Thoracic aorta (tissue), 2 donors: ENCODE measurements around the gene PLEKHN1. TPM values are rescaled to one million over a fixed set of nuclear protein-coding genes. Genes with fewer than 3 reads are reported as not detected.
"Not testable (repeated sequence)": the region's sequence is repeated elsewhere in the genome, so short reads cannot be mapped to it uniquely, and the experiment has no call there.

Source experiments
- ATAC-seq: fragments of 150-250 bp; one replicate; pipeline ENCODE4 v1.8.0; 2017; ENCODE audit warnings: low read depth; ENCODE audit not compliant: insufficient number of reproducible peaks, low FRiP score
- DNase-seq: peaks from one replicate; pipeline ENCODE4 v3.0.0-alpha.2; 2020; ENCODE audit warnings: low spot score
- H3K27ac ChIP-seq, 2 donors: fragments of 200-600 bp; sonication (generic); 1 replicate in 1 of 2; 2 replicates in 1 of 2; pipeline ENCODE4 v1.5.1; 2016; ENCODE audit warnings: mild to moderate bottlenecking in 2 of 2, moderate library complexity in 2 of 2
- H3K27me3 ChIP-seq: fragments of 200-600 bp; sonication (generic); replicated peaks from 2 replicates; pipeline ENCODE4 v1.6.0; 2016; ENCODE audit warnings: mild to moderate bottlenecking; ENCODE audit not compliant: insufficient read depth
- H3K36me3 ChIP-seq: fragments of 200-600 bp; sonication (generic); one replicate; pipeline ENCODE4 v1.5.1; 2016
- H3K4me1 ChIP-seq, 2 donors: fragments of 200-600 bp; sonication (generic); 1 replicate in 1 of 2; 2 replicates in 1 of 2; pipeline versions ENCODE4 v1.5.1 to v1.6.0; 2016; ENCODE audit warnings: low read depth in 2 of 2, mild to moderate bottlenecking in 1 of 2; ENCODE audit not compliant: control insufficient read depth in 1 of 2
- H3K4me3 ChIP-seq: fragments of 200-600 bp; sonication (generic); 2 replicates; pipeline ENCODE4 v1.5.1; 2016; ENCODE audit warnings: mild to moderate bottlenecking
- H3K9me3 ChIP-seq: fragments of 200-600 bp; sonication (generic); 2 replicates; pipeline ENCODE4 v1.5.1; 2016
- total RNA-seq, 2 donors: library from RNA; depleted of rRNA; stranded (reverse); fragments of >200 nt; gene quantifications; one replicate each; pipeline versions ENCODE4 v1.1.0 to v1.2.3, GENCODE V29; 2016
- TF ChIP-seq, protein P1 (sequence below): fragments of 200-600 bp; sonication (generic); IDR thresholded peaks from one replicate; pipeline ENCODE4 v1.5.1; 2019; ENCODE audit warnings: antibody characterized with exemption

The PLEKHN1 gene
- total RNA-seq, 2 donors from 2014 or later: 0.27 TPM; not detected in 1

DNA sequence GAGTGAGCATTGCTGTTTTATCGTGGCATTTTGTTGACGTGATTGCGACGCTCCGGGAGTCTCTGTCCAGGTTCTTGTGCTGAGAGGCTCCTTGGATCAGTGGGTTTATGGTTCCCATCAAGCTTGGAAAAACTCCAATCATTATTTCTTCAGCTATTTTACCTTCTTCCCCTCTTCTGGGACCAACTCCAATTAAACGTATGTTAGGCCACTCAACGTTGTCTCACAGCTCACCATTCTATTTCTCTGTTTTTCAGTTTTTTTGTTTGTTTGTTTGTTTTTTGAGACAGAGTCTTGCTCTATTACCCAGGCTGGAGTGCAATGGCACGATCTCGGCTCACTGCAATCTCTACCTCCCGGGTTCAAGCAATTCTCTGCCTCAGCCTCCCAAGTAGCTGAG is 25.6 kb downstream of the PLEKHN1 start:
- Histone ChIP-seq H3K27ac (no peak overlapping the region), H3K4me3 (no peak overlapping the region), H3K27me3 (no peaks in the 10 kb centered on the region), H3K9me3 (peaks cover 5% of the 10 kb centered on the region), H3K36me3 (no peaks in the 10 kb centered on the region), H3K4me1 (peaks cover 0 to under 1% of the 10 kb centered on the region in 2 donors)
- TF ChIP-seq, protein P1, sequence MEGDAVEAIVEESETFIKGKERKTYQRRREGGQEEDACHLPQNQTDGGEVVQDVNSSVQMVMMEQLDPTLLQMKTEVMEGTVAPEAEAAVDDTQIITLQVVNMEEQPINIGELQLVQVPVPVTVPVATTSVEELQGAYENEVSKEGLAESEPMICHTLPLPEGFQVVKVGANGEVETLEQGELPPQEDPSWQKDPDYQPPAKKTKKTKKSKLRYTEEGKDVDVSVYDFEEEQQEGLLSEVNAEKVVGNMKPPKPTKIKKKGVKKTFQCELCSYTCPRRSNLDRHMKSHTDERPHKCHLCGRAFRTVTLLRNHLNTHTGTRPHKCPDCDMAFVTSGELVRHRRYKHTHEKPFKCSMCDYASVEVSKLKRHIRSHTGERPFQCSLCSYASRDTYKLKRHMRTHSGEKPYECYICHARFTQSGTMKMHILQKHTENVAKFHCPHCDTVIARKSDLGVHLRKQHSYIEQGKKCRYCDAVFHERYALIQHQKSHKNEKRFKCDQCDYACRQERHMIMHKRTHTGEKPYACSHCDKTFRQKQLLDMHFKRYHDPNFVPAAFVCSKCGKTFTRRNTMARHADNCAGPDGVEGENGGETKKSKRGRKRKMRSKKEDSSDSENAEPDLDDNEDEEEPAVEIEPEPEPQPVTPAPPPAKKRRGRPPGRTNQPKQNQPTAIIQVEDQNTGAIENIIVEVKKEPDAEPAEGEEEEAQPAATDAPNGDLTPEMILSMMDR: no peak
- no peak for DNase-seq
- ATAC-seq: no peak

GRCh38 chr1:992362-992761 is 26.1 kb downstream of the PLEKHN1 start:
- H3K4me1 ChIP-seq: peaks cover 0 to 5% of the 10 kb centered on the region in 2 donors
- DNase-seq: no peak
- peaks cover 5% of the 10 kb centered on the region for H3K9me3 ChIP-seq
- TF ChIP-seq, protein P1: no peak
- H3K27me3 ChIP-seq: no peaks in the 10 kb centered on the region
- H3K4me3 ChIP-seq: no peak overlapping the region
- no peak for ATAC-seq
- no peak overlapping the region for H3K27ac ChIP-seq
- H3K36me3 ChIP-seq: no peaks in the 10 kb centered on the region

DNA sequence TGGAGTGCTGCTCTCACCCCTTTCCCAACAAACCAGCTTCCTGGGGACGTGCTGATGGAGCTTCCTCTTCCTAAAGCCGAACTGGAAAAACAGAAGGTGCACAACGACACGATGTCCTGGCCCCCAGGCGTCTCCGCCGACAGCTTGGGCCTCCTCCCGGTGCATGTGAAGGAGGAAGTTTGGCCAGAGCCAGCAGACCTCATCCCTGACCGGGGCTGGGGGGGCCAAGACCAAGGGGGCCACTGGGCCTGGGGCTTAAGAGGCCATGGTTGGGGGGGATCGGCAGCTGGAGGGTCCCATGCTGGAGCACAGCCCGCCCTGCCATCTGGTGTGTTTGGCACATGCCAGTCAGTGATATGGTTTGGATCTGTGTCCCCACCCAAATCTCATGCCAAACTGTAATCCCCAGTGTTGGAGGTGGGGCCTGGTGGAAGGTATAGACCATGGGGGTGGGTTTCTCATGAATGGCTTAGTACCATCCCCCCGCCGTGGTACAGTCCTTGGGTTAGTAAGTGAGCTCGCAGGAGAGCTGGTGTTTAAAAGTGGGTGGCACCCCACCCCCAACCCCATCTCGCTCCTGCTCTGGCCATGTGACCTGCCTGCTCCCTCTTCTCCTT is 27.2 kb downstream of the PLEKHN1 start:
- H3K4me3 ChIP-seq: no peak overlapping the region
- DNase-seq: no peak
- no peak for ATAC-seq
- peaks cover 5 to 16% of the 10 kb centered on the region in 2 donors for H3K4me1 ChIP-seq
- H3K27me3 ChIP-seq: no peaks in the 10 kb centered on the region
- H3K9me3 ChIP-seq: peaks cover 5% of the 10 kb centered on the region
- H3K27ac ChIP-seq: no peak overlapping the region
- TF ChIP-seq, protein P1: no peak
- no peaks in the 10 kb centered on the region for H3K36me3 ChIP-seq

DNA sequence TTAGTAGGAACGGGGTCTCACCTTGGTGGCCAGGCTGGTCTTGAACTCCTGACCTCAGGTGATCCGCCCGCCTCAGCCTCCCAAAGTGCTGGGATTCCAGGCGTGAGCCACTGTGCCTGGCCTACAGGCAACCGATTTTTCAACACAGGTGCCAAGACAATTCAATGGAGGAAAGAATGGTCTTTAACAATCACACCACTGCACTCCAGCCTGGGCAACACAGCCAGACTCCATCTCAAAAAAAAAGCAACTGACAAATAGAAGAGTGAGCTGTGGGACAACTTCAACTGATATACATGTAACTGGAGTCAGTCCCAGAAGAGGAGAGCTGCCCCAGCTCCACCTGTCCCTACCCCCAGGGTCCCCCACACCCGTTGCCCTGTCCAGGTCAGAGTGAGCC is 28.3 kb downstream of the PLEKHN1 start:
- H3K36me3 ChIP-seq: not testable (repeated sequence)

GRCh38 chr1:995665-996633 is 29.7 kb downstream of the PLEKHN1 start:
- Histone ChIP-seq H3K9me3 (peaks cover 5% of the 10 kb centered on the region), H3K27me3 (no peaks in the 10 kb centered on the region), H3K4me3 (no peak overlapping the region), H3K36me3 (no peaks in the 10 kb centered on the region), H3K27ac (no peak overlapping the region), H3K4me1 (peaks cover 9 to 21% of the 10 kb centered on the region in 2 donors)
- DNase-seq: no peak
- TF ChIP-seq, protein P1: no peak
- ATAC-seq: no peak

More for the DNA sequence above, 28.3 kb downstream of the PLEKHN1 start:
- not testable (repeated sequence) for H3K4me3 ChIP-seq, H3K9me3 ChIP-seq, DNase-seq, H3K27me3 ChIP-seq, H3K27ac ChIP-seq, ATAC-seq
- H3K4me1 ChIP-seq: peaks cover 9 to 16% of the 10 kb centered on the region in 2 donors
